GM11168 (cell line): ENCODE data around the gene AFAP1.

Experiments
- in situ Hi-C: fragments of 300-500 bp; cut with MboI; formaldehyde crosslinking; loops from one replicate; pipeline ENCODE4 v1.12.0; 2022; ENCODE audit warnings: low sequenced_read_pairs; ENCODE audit not compliant: unreplicated experiment

The AFAP1 gene

GRCh38 chr4:7852568-7853185 is 87.0 kb downstream of the AFAP1 start:
- in situ Hi-C loops, result no loop called here

- in situ Hi-C loops, result no loop called here
Observed at GRCh38 chr4:7850489-7850888, 89.2 kb downstream of the AFAP1 start.

GRCh38 chr4:7847206-7847605 is 92.5 kb downstream of the AFAP1 start:
- in situ Hi-C loops, result no loop called here

GRCh38 chr4:7845493-7846128 is 94.0 kb downstream of the AFAP1 start:
- in situ Hi-C loops, result no loop called here

GRCh38 chr4:7844594-7844991 is 95.1 kb downstream of the AFAP1 start:
- in situ Hi-C loops, result no loop called here

GRCh38 chr4:7843831-7844593 is 95.6 kb downstream of the AFAP1 start:
- in situ Hi-C loops, result no loop called here

- in situ Hi-C loops, result no loop called here
Observed at GRCh38 chr4:7842384-7843279, 97.0 kb downstream of the AFAP1 start.

GRCh38 chr4:7841894-7842293 is 97.8 kb downstream of the AFAP1 start:
- in situ Hi-C loops, result no loop called here

- in situ Hi-C loops, result no loop called here
Observed at GRCh38 chr4:7841071-7841470, 98.6 kb downstream of the AFAP1 start.

- in situ Hi-C loops, result no loop called here
Observed at GRCh38 chr4:7839856-7840255, 99.8 kb downstream of the AFAP1 start.

GRCh38 chr4:7838136-7838782 is 101.4 kb downstream of the AFAP1 start:
- in situ Hi-C loops, result no loop called here

GRCh38 chr4:7837597-7838135 is 102.0 kb downstream of the AFAP1 start:
- in situ Hi-C loops, result no loop called here

GRCh38 chr4:7831858-7832730 is 107.6 kb downstream of the AFAP1 start:
- in situ Hi-C loops, result no loop called here

GRCh38 chr4:7831330-7831729 is 108.3 kb downstream of the AFAP1 start:
- in situ Hi-C loops, result no loop called here

GRCh38 chr4:7830747-7831146 is 108.9 kb downstream of the AFAP1 start:
- in situ Hi-C loops, result no loop called here

GRCh38 chr4:7829652-7830580 is 109.7 kb downstream of the AFAP1 start:
- in situ Hi-C loops, result no loop called here

GRCh38 chr4:7828793-7829301 is 110.8 kb downstream of the AFAP1 start:
- in situ Hi-C loops, result no loop called here
